DOHH2 (cell line): ENCODE measurements around the gene PDZRN3.

Experiments used
- EZH2phosphoT487 ChIP-seq: fragments of 200-600 bp; sonication (generic); IDR thresholded peaks from 2 replicates; pipeline ENCODE4 v1.6.1; 2017; ENCODE audit warnings: borderline replicate concordance, mild to moderate bottlenecking, antibody characterized with exemption, low read length, moderate library complexity, mixed read lengths
- TF ChIP-seq, protein P1 (sequence below): fragments of 200-600 bp; sonication (generic); IDR thresholded peaks from one replicate; pipeline ENCODE4 v1.5.1; 2014; ENCODE audit warnings: antibody characterized with exemption, mild to moderate bottlenecking, low read depth, low read length; ENCODE audit not compliant: poor library complexity, severe bottlenecking

DNA sequence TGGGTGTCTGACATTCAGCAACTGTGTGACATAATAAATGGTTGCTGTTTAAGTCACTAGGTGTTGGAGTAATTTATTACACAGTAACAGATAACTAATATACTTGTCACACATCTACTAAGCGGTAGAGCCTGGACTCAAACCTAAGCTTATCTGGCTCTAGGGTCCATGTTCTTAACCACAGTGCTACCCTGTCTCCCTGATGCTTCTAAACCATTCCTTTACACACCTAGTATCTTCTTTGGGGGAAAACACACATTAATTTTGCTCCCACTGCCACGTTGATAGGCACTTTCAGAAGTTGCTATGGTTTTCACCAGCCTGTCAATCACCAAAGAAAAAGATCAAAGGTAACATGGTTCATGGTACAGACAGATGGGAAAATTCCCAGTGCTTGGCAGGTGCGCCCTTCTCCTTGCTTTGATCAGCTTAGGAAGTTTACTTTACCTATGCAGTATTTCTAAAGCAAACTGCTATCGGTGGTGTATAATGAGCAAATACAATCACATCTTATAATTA lies 150.8 kb downstream of the PDZRN3 start:
- TF ChIP-seq, protein P1, sequence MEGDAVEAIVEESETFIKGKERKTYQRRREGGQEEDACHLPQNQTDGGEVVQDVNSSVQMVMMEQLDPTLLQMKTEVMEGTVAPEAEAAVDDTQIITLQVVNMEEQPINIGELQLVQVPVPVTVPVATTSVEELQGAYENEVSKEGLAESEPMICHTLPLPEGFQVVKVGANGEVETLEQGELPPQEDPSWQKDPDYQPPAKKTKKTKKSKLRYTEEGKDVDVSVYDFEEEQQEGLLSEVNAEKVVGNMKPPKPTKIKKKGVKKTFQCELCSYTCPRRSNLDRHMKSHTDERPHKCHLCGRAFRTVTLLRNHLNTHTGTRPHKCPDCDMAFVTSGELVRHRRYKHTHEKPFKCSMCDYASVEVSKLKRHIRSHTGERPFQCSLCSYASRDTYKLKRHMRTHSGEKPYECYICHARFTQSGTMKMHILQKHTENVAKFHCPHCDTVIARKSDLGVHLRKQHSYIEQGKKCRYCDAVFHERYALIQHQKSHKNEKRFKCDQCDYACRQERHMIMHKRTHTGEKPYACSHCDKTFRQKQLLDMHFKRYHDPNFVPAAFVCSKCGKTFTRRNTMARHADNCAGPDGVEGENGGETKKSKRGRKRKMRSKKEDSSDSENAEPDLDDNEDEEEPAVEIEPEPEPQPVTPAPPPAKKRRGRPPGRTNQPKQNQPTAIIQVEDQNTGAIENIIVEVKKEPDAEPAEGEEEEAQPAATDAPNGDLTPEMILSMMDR: no peak
- TF ChIP-seq EZH2phosphoT487: no peak
